ENCODE measurements around the gene CAPN7.

The CAPN7 gene

GRCh38 chr3:15271030-15271429 is 65.0 kb downstream of the CAPN7 start:
- no peak for TF ChIP-seq CTCF (IDR thresholded peaks at IDR 0.05; ENCODE audit: control insufficient read depth, extremely low read depth, insufficient read depth)
- DNase-seq (ENCODE audit: low read depth), result no peak
- no peak overlapping the region for H3K4me3 ChIP-seq (ENCODE audit: low read depth, low read length)

- TF ChIP-seq CTCF (IDR thresholded peaks at IDR 0.05; ENCODE audit: control insufficient read depth, extremely low read depth, insufficient read depth), result no peak
- DNase-seq (ENCODE audit: low read depth), result no peak
- H3K4me3 ChIP-seq (ENCODE audit: low read depth, low read length), result no peak overlapping the region
These were observed 65.8 kb downstream of the CAPN7 start for GRCh38 chr3:15271785-15272381.

GRCh38 chr3:15272426-15273196 is 66.6 kb downstream of the CAPN7 start:
- no peak overlapping the region for H3K4me3 ChIP-seq (ENCODE audit: low read depth, low read length)
- TF ChIP-seq CTCF (IDR thresholded peaks at IDR 0.05; ENCODE audit: control insufficient read depth, extremely low read depth, insufficient read depth), result peak; percentile 23; the same call in 1 of the 2 replicates
- DNase-seq (ENCODE audit: low read depth), result no peak

GRCh38 chr3:15273227-15273626 is 67.2 kb downstream of the CAPN7 start:
- TF ChIP-seq CTCF (IDR thresholded peaks at IDR 0.05; ENCODE audit: control insufficient read depth, extremely low read depth, insufficient read depth), result no peak
- no peak for DNase-seq (ENCODE audit: low read depth)
- no peak overlapping the region for H3K4me3 ChIP-seq (ENCODE audit: low read depth, low read length)

GRCh38 chr3:15276028-15276724 is 70.1 kb downstream of the CAPN7 start:
- no peak for DNase-seq (ENCODE audit: low read depth)
- no peak overlapping the region for H3K4me3 ChIP-seq (ENCODE audit: low read depth, low read length)
- TF ChIP-seq CTCF (IDR thresholded peaks at IDR 0.05; ENCODE audit: control insufficient read depth, extremely low read depth, insufficient read depth), result no peak

- no peak overlapping the region for H3K4me3 ChIP-seq (ENCODE audit: low read depth, low read length)
- no peak for DNase-seq (ENCODE audit: low read depth)
- TF ChIP-seq CTCF (IDR thresholded peaks at IDR 0.05; ENCODE audit: control insufficient read depth, extremely low read depth, insufficient read depth), result no peak
These were observed 71.9 kb downstream of the CAPN7 start for GRCh38 chr3:15277861-15278500.
